ENCODE measurements around the gene PLA2G6.
"Not testable (repeated sequence)": the region's sequence is repeated elsewhere in the genome, so short reads cannot be mapped to it uniquely, and the experiment has no call there.

- not testable (repeated sequence) for TF ChIP-seq CTCF, POLR2A, POLR2AphosphoS5, EP300 (IDR thresholded peaks at IDR 0.05)
These were observed 4.1 kb downstream of the PLA2G6 start for GRCh38 chr22:38177571-38177925.

Data from stomach (tissue), 4 donors.